Measurements from ENCODE around the gene SMOC2. TPM values are rescaled to one million over a fixed set of nuclear protein-coding genes. Genes with fewer than 3 reads are reported as not detected.

The SMOC2 gene
- total RNA-seq, 4 donors from 2014 or later: 9.0 to 25.7 (median 15.2) TPM

- no peak for DNase-seq
- TF ChIP-seq CTCF (IDR thresholded peaks at IDR 0.05) (no peak), POLR2A (IDR thresholded peaks at IDR 0.05) (no peak)
- Histone ChIP-seq H3K4me3 (replicated peaks in 1 of 3) (no peak overlapping the region), H3K36me3 (no peaks in the 10 kb centered on the region), H3K4me1 (peaks cover 14 to 16% of the 10 kb centered on the region in 2 donors), H3K9me3 (no peaks in the 10 kb centered on the region), H3K27me3 (no peaks in the 10 kb centered on the region), H3K27ac (no peak overlapping the region)
- intact Hi-C loops (cut with DNase I): no loop called here
- WGBS, 2 donors: 79 to 81% methylated on average over 8 of the region's 8 CpGs
These were observed 199.2 kb downstream of the SMOC2 start for GRCh38 chr6:168640181-168640580.

GRCh38 chr6:168640768-168641167 is 199.8 kb downstream of the SMOC2 start:
- 21 to 27% methylated on average over 5 of the region's 5 CpGs for WGBS, 2 donors
- Histone ChIP-seq H3K9me3 (no peaks in the 10 kb centered on the region), H3K27ac (peak overlapping the region in 1 of 3 donors; percentile 40), H3K4me1 (peaks cover 14 to 16% of the 10 kb centered on the region in 2 donors), H3K36me3 (no peaks in the 10 kb centered on the region), H3K27me3 (no peaks in the 10 kb centered on the region), H3K4me3 (replicated peaks in 1 of 3) (no peak overlapping the region)
- TF ChIP-seq CTCF (IDR thresholded peaks at IDR 0.05) (no peak), POLR2A (IDR thresholded peaks at IDR 0.05) (no peak)
- intact Hi-C loops (cut with DNase I): no loop called here
- DNase-seq: no peak

DNA sequence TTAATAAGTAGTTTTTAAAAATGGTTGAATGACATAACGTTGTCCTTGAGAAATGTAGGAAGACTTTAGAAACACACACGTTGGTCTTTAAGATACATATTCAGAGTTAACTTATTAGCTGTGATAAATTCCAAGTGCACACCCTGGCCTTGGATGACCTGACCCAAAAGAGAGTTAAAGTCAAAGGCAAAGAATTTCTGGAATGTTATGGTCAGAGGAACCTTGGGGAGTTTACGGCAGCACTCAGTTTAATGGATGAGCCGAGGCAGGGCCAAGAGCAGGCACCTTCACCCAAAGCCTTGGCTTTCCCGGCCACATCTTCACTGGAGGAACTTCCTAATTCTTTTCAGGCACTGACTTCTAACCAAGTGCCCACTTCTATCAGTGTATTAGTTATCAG is 200.5 kb downstream of the SMOC2 start:
- peak overlapping the region in 2 of 3 donors; percentile 27 to 40 for H3K27ac ChIP-seq
- H3K36me3 ChIP-seq: no peaks in the 10 kb centered on the region
- intact Hi-C loops (cut with DNase I): no loop called here
- 54 to 56% methylated on average over 5 of the region's 5 CpGs for WGBS, 2 donors
- H3K9me3 ChIP-seq: no peaks in the 10 kb centered on the region
- peak; percentile 31 to 43 for DNase-seq
- TF ChIP-seq POLR2A (IDR thresholded peaks at IDR 0.05) (no peak), CTCF (IDR thresholded peaks at IDR 0.05) (no peak)
- H3K4me1 ChIP-seq: peaks cover 14 to 16% of the 10 kb centered on the region in 2 donors
- H3K4me3 ChIP-seq (replicated peaks in 1 of 3): no peak overlapping the region
- H3K27me3 ChIP-seq: no peaks in the 10 kb centered on the region

- intact Hi-C loops (cut with DNase I): no loop called here
- peaks cover 20 to 23% of the 10 kb centered on the region in 2 donors for H3K4me1 ChIP-seq
- H3K36me3 ChIP-seq: no peaks in the 10 kb centered on the region
- H3K27ac ChIP-seq: no peak overlapping the region
- no peaks in the 10 kb centered on the region for H3K9me3 ChIP-seq
- H3K27me3 ChIP-seq: no peaks in the 10 kb centered on the region
- WGBS, 2 donors: 96% methylated on average over 5 to 10 of the region's 10 CpGs
- TF ChIP-seq CTCF (IDR thresholded peaks at IDR 0.05) (no peak), POLR2A (IDR thresholded peaks at IDR 0.05) (no peak)
- no peak for DNase-seq
- no peak overlapping the region for H3K4me3 ChIP-seq (replicated peaks in 1 of 3)
These were observed 202.4 kb downstream of the SMOC2 start for GRCh38 chr6:168643401-168643800.

DNA sequence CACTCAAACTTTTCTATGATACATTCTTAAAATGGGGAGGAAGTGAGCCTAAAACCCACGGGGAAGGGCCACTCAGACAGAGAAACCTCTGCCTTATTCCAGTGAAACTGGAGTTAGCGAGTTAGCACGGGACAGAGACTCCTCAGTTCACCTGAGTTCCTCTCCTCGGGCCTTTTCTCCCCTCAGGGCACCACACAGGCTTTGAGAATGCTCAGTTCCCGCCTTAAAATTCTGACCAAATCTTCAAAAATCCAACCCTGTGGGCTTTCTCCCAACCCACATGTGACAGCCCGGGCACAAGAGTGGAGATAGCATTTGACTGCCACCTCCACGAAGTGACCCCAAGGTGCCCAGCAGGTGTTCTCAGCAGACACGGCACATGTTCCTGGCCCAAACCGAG is 204.3 kb downstream of the SMOC2 start:
- TF ChIP-seq CTCF (IDR thresholded peaks at IDR 0.05) (no peak), POLR2A (IDR thresholded peaks at IDR 0.05) (no peak)
- no peak for DNase-seq
- intact Hi-C loops (cut with DNase I): no loop called here
- H3K36me3 ChIP-seq: no peaks in the 10 kb centered on the region
- WGBS, 2 donors: 87 to 90% methylated on average over 9 of the region's 9 CpGs
- peaks cover 29 to 31% of the 10 kb centered on the region in 2 donors for H3K4me1 ChIP-seq
- no peaks in the 10 kb centered on the region for H3K9me3 ChIP-seq
- no peak overlapping the region for H3K4me3 ChIP-seq (replicated peaks in 1 of 3)
- H3K27ac ChIP-seq: no peak overlapping the region
- H3K27me3 ChIP-seq: no peaks in the 10 kb centered on the region

All from thyroid gland (tissue), 4 donors.